Inferior parietal cortex (tissue), 1 donor: ENCODE data around the gene ALDH1L1.

Source experiments
- DNase-seq: peaks from one replicate; pipeline ENCODE4 v3.0.0-alpha.2; 2016; ENCODE audit errors: extremely low spot score

ALDH1L1 gene

DNA sequence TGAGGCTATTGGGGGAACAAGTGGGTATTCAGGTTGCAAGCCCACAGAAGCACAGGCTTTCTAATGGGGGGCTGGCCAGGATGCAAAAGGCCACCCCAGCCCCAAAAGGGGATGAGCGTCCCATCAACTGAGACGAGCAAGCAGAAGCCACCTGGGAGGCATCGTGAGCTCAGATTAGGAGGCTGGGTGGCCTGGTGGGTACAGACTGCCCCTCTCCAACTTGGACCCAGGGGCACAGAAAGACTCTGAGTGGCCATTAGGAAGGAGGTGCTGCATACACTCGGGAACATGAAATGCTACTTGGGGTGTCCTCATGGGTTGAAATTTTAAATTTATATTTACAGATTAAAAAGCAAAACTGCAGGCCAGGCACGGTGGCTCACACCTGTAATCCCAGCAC lies 125.5 kb downstream of the ALDH1L1 start:
- DNase-seq = no peak

DNA sequence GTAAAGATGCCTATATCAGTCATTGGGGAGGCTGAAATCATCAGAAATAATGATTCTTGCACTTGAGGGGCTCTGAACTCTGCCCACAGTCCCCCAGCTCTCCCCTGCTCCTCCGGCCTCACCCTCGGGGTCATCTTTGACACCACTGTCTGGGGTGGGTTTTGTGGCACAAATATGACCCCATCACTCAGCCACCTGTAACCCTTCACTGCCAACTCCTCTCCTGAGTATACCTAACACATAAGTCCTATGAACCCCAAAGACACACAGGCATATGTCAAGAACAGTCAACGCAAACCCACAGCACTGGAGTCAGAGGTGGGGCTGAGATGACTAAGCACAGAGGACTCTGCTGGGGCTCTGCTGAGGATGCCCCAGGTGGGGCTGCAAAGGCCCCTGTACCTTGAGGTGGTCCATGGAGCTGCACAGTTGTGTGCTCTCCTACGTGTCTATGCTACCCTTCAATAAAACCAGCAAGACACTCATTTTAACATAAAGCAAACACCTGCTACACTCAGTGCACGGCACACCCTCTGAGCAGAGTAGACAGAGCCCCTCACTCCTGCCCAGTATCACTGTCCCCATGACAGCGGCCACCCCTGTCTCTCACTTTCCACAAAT lies 126.3 kb downstream of the ALDH1L1 start:
- no peak for DNase-seq
